ENCODE data around the gene PTRH1.
A peak's percentile ranks its signal among the peaks of the same experiment; 100 is the strongest.

DNA sequence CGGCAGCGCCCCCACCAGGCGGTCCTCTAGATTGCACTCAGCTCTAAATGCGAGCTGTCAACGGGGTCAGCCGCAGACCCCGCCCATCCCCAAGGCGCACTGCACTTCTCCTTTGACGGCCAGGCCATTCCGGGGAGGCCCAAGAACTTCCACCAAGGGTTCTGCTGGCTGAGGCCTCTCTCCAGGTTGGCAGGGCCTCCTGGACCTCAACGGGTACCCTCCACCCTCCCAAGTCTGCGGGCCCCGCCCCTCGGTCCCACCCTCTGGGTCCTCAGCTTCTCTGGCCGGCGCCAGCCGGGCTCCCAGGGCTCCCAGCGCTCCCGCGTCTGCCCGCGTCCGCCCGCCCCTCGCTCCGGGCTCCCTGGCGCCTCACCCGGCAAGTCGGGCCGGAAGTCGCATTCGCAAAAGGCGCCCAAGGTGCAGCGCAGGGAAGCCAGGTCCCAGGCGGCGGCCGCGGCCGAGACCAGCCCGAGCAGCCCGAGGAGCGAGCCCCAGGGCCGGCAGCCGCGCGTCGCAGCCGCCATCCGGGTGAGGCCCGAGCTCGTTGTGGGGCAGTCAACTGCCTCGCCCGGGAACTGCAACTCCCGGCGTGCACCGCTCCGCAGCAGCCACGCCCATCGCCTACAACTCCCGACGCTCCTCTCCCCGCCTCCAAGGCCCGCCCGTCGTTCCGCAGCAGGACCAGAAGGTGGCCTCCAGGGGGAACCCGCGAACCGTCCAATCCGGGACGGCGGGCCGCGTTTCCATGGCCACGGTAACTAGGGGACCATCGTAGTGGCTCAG is 19.5 kb upstream of the PTRH1 start, which contains the start of gene TOR2A:
- TF ChIP-seq, protein P1, sequence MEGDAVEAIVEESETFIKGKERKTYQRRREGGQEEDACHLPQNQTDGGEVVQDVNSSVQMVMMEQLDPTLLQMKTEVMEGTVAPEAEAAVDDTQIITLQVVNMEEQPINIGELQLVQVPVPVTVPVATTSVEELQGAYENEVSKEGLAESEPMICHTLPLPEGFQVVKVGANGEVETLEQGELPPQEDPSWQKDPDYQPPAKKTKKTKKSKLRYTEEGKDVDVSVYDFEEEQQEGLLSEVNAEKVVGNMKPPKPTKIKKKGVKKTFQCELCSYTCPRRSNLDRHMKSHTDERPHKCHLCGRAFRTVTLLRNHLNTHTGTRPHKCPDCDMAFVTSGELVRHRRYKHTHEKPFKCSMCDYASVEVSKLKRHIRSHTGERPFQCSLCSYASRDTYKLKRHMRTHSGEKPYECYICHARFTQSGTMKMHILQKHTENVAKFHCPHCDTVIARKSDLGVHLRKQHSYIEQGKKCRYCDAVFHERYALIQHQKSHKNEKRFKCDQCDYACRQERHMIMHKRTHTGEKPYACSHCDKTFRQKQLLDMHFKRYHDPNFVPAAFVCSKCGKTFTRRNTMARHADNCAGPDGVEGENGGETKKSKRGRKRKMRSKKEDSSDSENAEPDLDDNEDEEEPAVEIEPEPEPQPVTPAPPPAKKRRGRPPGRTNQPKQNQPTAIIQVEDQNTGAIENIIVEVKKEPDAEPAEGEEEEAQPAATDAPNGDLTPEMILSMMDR (IDR thresholded peaks at IDR 0.05; ENCODE audit: borderline replicate concordance, extremely low read depth, low read length, poor library complexity, severe bottlenecking), result peak; percentile 96
- no peak for TF ChIP-seq EZH2 (IDR thresholded peaks at IDR 0.05; ENCODE audit: borderline replicate concordance, low read depth, low read length, severe bottlenecking)
